SKM-1 (cell line): ENCODE results near the gene LGMN.
"Not testable (repeated sequence)": the region's sequence is repeated elsewhere in the genome, so short reads cannot be mapped to it uniquely, and the experiment has no call there.

Experiments
- DNase-seq: peaks from one replicate; lab custom pipeline; 2025; ENCODE audit not compliant: unreplicated experiment; lab: John Stamatoyannopoulos, UW

The LGMN gene

DNA sequence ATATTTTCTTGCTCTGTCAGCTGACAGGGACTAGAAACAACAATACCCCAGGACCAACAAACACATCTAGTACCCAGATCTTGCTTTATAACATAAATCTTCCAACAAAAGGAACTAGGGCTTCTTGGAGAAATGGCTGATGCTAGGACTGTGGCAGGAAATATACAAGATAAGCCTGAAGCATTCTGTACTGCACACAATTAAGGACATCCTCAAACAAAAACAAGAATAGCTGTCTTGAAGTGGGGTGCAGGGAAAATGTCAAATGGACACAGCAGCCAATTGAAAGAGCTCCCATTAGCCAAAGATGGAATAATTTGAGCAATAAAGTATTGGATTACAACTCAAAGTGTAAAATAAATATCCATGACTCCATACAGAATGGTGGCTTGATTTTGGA lies 50.0 kb downstream of the LGMN start:
- DNase-seq = no peak

- DNase-seq = no peak
Observed at GRCh38 chr14:92696366-92696765, 52.1 kb downstream of the LGMN start.

DNA sequence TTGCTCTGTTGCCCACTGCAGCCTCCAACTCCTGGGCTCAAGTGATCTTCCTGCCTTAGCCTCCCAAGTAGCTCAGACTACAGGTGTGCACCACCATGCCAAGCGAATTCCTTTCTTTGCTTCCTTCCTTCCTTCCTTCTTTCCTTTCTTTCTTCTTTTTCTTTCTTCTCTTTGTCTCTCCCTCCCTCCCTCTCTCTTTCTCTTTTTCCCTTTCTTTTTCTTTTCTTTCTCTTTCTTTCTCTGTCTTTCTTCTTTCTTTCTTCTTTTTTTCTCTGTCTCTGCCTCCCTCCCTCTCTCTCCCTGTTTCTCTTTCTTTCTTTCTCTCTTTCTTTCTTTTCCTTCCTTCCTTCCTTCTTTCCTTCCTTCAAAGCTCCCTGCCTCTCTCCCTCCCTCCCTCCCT lies 52.9 kb downstream of the LGMN start:
- DNase-seq = no peak

DNA sequence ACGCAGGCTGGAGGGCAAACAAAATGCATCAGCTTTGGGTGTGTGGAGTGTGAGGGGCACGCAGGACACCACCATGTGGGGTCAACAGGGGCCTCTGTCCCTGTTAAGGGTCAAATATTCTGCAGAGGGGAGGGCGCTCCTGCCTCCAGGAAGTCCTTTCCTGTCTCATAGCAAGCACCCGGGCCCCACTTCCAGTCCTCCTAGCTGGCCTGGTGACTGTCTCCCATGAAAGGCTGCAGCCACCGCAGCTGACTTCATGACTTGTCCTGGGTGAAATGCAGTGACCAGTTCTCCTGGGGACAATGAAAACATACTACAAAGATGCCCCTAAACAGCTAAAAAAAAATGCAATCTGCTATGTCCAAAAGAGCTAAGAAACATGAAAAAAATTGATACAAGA lies 53.6 kb downstream of the LGMN start:
- no peak for DNase-seq

GRCh38 chr14:92693998-92694795 lies 54.2 kb downstream of the LGMN start:
- DNase-seq = no peak

DNA sequence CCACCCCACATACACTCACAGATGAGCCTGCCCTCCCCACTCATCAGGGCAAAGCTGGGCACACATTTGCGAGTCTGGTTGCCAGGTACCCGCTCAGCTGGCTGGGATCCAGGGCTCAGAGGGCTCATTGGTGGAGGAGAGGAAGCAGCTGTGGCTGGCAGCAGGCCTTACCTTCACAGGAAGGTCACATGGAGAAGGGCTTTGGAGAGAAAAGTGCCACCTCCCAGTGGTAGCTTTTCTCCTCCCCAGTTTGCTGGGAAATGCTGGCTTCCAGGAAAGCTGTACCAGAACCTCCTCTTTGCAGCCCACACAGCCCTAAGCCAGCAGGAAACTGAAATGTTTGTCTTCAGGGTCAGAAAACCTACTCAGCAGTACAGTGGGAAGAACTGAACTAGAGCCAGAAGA lies 55.6 kb downstream of the LGMN start:
- no peak for DNase-seq

DNA sequence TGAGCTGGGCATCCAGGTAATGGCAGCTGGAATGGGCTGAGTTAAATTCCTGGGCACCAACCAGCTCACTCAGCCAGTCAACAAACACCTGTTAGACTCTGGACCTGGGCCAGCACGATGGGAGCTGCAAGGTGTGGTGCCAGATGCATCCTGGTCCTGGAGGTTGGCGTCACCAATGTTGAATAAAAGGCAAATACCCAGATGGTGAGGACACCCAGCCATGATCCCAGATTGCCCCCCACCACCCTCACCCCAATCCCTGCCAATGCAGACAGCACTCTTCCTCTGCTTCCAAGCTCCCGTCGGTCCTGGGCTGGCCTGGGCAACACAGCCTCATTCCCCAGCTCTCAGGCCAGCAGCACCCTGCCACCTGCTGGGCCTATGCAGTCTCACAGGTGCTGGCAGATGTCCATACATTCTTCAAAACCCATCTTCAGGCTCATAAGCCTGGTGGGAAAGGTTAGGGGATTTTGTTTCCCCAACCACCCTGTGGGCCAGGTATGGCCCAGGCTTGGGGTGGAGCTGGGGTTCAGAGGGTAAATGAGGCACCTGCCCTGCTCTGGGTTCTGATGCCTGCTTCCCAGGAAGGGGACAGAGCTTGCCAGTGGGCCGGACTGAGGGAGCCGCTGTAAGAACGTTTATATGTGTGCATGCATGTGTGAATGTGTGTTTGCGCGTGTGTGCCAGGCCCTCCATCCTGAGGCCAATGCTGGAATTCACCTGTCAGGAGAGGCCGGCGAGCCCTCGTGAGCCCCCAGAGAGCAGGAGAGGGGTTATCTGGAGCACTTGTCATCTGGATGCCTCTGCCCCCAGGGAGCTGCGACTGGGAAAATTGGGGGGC lies 58.0 kb downstream of the LGMN start:
- no peak for DNase-seq

GRCh38 chr14:92688434-92689375 lies 59.7 kb downstream of the LGMN start:
- DNase-seq = no peak

- no peak for DNase-seq
Observed at GRCh38 chr14:92687681-92688433, 60.6 kb downstream of the LGMN start.

- no peak for DNase-seq
Observed at GRCh38 chr14:92686900-92687427, 61.5 kb downstream of the LGMN start.

- no peak for DNase-seq
Observed at GRCh38 chr14:92686411-92686899, 62.0 kb downstream of the LGMN start.

- no peak for DNase-seq
Observed at GRCh38 chr14:92685784-92686355, 62.6 kb downstream of the LGMN start.

- DNase-seq = no peak
Observed at GRCh38 chr14:92684801-92685560, 63.4 kb downstream of the LGMN start.

DNA sequence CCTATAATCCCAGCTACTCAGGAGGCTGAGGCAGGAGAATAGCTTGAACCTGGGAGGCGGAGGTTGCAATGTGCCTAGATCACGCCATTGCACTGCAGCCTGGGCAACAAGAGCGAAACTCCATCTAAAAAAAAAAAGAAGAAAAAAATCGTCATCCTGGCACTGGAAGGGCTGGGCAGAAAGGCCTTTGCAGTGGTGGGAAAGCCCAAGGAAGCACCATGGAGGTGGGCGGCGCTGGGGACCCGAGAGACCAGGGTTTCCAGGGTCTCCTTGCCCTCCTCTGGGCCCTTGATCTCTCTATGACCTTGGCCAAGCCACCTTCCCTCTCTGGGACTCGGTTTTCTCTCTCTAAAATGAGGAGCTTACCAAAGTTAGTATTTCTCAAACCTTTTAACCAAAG lies 65.4 kb downstream of the LGMN start:
- no peak for DNase-seq

DNA sequence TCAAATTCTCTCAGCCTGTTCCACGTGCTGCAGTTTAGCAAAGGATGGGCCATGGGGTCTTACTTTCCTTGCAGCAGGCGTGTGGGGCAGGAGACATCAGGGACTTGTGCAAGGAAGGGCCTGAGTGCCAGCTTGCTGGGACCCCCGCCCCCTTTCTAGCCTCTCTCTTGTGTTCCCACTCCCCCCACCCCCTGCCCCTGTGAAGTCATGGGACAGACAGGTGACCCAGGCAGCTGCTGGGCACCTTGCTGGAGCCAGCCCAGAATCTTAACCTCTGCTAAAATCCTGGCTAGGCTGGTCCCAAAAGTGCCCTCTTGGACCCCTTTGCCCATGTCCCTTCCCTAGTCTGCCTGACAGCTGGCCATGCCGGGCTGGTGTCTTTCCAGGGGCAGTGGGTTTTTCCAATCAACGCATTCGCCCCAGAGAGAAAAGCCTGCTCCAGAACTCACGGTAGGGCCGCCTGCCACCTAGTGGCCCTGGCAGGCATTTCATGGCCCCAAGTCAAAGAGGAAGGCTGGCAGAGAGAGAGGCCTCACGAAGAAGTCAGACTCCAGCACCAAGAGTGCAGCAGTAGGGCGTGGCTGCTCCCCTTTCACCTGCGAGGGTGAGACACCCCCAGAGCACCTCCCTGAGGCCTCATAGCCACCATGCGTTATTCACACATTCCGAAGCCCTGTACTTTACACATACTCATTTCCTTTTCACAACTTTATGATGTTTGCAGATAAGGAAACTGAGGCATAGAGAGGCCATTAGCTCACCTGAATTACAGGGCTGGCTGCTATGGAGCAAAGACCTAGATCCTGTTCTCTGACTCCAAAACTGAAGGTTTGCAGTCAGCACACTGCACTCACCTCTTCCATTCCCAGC lies 67.4 kb downstream of the LGMN start:
- DNase-seq = peak; percentile 11

DNA sequence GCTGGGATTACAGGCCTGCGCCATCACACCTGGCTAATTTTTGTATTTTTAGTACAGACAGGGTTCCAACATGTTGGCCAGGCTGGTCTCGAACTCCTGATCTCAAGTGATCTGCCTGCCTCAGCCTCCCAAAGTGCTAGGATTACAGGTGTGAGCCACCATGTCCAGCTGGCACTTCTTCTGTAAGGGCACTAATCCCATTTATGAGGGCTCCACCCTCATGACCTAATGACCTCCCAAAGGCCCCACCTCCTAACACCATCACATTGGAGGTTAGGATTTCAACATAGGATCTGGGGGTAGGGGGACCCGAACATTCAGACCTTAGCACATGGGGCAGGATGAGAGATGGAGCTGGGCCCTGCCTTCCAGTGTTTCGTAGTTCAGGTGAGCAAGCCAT lies 68.1 kb downstream of the LGMN start:
- not testable (repeated sequence) for DNase-seq

- DNase-seq = no peak
Observed at GRCh38 chr14:92679246-92679645, 69.2 kb downstream of the LGMN start.

DNA sequence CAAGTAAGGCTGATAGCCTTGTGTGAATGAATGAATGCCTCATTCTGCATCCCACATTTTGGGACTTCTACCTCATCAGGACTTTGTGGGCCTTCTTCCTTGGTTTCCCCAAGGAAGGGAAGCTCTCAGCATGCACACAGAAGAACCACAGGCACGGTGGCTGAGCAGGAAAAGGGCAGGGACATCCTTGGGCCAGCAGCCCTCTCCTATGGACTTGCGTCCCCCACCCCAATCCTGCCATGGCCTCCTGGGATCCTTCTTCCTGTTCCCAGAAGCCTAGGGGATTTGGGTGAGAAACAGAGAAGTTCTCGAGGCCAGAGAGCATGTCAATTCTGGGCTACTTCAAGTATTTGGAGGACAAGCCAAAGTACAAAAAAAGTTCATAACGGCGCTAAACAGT lies 69.7 kb downstream of the LGMN start:
- no peak for DNase-seq
